Kidney epithelial cell (primary cell): ENCODE data around the gene KIF6. TPM values are rescaled to one million over a fixed set of nuclear protein-coding genes. Genes with fewer than 3 reads are reported as not detected.
A peak's percentile ranks its signal among the peaks of the same experiment; 100 is the strongest.

Source experiments
- DNase-seq: peaks from one replicate; pipeline ENCODE4 v3.0.0-alpha.2; 2010; ENCODE audit warnings: low read depth
- H3K27me3 ChIP-seq: 2 replicates; pipeline ENCODE4 v1.6.0; 2011; ENCODE audit warnings: low read length; ENCODE audit not compliant: control insufficient read depth, insufficient read depth
- H3K36me3 ChIP-seq: 2 replicates; pipeline ENCODE4 v1.5.1; 2011; ENCODE audit warnings: low read length; ENCODE audit not compliant: control insufficient read depth, insufficient read depth
- H3K4me3 ChIP-seq: 2 replicates; pipeline ENCODE4 v1.5.1; 2011; ENCODE audit warnings: low read depth, mild to moderate bottlenecking, control low read depth, low read length
- CTCF ChIP-seq: IDR thresholded peaks from 2 replicates; pipeline ENCODE4 v1.5.1; 2011; ENCODE audit warnings: mild to moderate bottlenecking, moderate library complexity, low read length, control low read depth, inconsistent platforms; ENCODE audit not compliant: insufficient read depth, poor library complexity, severe bottlenecking
- total RNA-seq: library from RNA; depleted of rRNA; stranded (reverse); fragments of >200 nt; gene quantifications from 2 replicates; pipeline ENCODE4 v1.2.3, GENCODE V29; 2015

Gene KIF6
- total RNA-seq, 1 donor from 2014 or later, result 0.33 TPM

DNA sequence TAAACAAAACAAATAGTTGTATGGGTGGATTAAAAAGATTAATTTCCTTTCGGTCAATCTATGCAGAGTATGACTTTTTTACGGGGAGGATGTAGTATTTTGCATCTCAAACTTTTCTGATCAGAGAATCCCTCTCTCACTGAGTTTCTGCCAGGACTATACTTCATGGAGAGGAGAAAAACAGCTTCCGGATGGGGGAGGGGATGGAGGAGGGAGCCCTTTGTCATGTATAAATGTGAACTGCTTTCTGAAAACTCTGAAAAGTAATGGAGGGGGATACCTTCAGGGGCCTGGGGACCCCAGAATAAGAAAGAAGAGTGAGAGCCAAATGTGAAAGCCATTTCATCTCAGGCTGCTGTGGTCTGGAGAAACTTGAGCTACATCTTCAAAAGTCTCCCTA lies 229.6 kb downstream of the KIF6 start:
- DNase-seq, result no peak
- TF ChIP-seq CTCF, result no peak
- no peaks in the 10 kb centered on the region for H3K27me3 ChIP-seq
- no peak overlapping the region for H3K4me3 ChIP-seq
- no peaks in the 10 kb centered on the region for H3K36me3 ChIP-seq

GRCh38 chr6:39494998-39495397 lies 230.2 kb downstream of the KIF6 start:
- DNase-seq, result no peak
- Histone ChIP-seq H3K36me3 (no peaks in the 10 kb centered on the region), H3K27me3 (no peaks in the 10 kb centered on the region), H3K4me3 (no peak overlapping the region)
- TF ChIP-seq CTCF, result no peak

DNA sequence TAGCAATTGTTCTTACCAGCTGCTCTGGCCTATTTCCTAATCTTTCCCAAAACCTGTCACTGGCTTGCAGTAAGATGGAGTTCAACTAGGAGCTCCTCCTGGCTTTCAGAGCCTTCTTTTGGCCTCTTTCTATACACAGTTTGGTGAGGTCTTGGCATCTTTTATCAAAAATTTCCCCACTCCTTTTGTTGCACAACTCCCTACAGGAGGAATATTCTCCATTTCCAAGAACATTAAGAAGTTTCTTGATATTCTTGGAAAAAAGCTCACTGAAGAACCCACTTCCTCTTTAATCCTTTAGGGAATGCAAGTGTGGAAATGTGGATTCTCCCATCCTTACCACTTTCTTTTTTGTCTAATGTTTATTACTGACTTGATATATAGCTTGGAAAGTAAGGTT lies 231.4 kb downstream of the KIF6 start:
- no peak overlapping the region for H3K4me3 ChIP-seq
- no peak for DNase-seq
- H3K27me3 ChIP-seq, result no peaks in the 10 kb centered on the region
- TF ChIP-seq CTCF, result no peak
- H3K36me3 ChIP-seq, result no peaks in the 10 kb centered on the region

GRCh38 chr6:39493174-39493573 lies 232.0 kb downstream of the KIF6 start:
- Histone ChIP-seq H3K4me3 (no peak overlapping the region), H3K27me3 (no peaks in the 10 kb centered on the region), H3K36me3 (no peaks in the 10 kb centered on the region)
- peak; percentile 75 for DNase-seq
- TF ChIP-seq CTCF, result no peak

- TF ChIP-seq CTCF, result no peak
- Histone ChIP-seq H3K36me3 (no peaks in the 10 kb centered on the region), H3K4me3 (no peak overlapping the region), H3K27me3 (no peaks in the 10 kb centered on the region)
- DNase-seq, result no peak
Measured at GRCh38 chr6:39490108-39490507, 235.1 kb downstream of the KIF6 start.

- DNase-seq, result no peak
- Histone ChIP-seq H3K36me3 (no peaks in the 10 kb centered on the region), H3K27me3 (no peaks in the 10 kb centered on the region), H3K4me3 (no peak overlapping the region)
- no peak for TF ChIP-seq CTCF
Measured at GRCh38 chr6:39488255-39488879, 236.8 kb downstream of the KIF6 start.
